ENCODE data around the gene STPG1.

Gene STPG1

DNA sequence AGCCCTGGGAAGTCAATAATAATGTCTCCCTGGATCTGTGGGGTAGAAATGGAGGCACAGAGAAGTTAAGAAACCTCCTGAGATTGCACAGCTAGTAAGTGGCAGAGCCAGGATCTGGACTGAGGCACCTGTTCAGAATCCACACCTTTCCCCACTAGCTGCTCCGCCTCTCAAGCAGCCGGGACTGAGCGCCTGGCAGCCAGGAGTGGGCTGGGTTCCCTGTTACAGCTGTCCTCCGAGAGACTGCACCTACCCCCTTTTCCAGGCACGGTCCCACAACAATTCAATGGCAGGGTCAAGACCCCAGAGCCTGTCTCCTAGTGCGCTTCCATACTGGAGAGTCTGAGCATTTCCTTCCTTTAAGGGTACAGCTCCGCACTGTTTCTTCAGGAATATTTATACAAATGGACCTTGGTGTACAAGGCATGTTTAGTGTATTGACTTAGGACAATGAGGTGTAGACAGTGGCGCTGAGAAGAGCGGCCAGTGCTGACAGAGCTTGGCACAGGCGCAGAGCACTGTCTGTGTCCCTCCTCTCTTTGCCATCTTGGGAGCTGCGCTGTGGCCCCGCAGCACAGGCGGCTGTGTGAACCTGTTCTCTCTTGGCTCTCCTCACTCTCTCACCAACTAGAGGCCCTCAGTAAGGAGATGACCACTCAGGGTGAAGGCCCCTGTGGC is 70.0 kb downstream of the STPG1 start:
- no peak for FAIRE-seq
- TF ChIP-seq POLR2A (IDR thresholded peaks at IDR 0.05; ENCODE audit: low read depth, low read length) = no peak
- DNase-seq (ENCODE audit: insufficient read length, low spot score) = no peak

DNA sequence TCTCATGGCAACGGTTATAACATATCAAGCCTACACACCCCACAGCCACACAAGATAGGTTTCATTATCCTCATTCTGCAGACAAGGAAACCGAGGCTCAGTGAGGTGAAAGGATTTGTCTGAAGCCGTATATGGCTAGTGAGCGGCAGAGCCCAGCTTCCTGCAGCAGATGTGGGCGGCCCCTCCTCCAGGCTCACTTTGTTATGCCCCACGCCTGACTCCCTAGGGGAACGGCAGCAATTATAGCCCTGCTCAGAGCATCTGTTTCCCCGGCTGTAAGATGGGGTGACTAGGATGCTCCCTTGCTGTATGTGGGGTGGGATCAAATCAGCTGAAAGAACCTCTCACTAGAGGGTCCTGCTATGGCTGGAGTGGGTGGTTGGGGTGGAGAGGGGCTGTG is 72.3 kb downstream of the STPG1 start:
- DNase-seq (ENCODE audit: insufficient read length, low spot score) = no peak
- no peak for FAIRE-seq
- no peak for TF ChIP-seq POLR2A (IDR thresholded peaks at IDR 0.05; ENCODE audit: low read depth, low read length)

GRCh38 chr1:24340770-24341169 is 72.8 kb downstream of the STPG1 start:
- FAIRE-seq (no peak), DNase-seq (ENCODE audit: insufficient read length, low spot score) (no peak)
- TF ChIP-seq POLR2A (IDR thresholded peaks at IDR 0.05; ENCODE audit: low read depth, low read length) = no peak

DNA sequence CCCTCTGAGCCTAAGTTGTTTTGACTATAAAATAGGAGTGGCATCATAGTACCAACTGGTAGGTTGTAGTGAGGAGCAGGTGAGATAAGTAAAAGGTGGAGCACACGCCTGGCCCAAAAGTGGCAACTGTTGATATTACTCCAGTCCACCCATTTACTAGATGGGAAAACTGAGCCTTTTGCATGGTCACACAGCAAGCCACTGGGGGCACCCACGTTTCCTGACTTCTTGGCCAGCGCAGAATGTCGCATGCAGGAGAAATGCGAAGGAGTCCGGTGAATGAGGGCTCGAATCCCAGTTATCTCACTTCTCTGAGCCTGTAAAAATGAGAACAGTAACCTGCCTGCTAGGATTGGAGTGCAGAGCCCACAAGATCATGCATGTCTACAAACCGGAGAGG is 73.6 kb downstream of the STPG1 start:
- FAIRE-seq = no peak
- TF ChIP-seq POLR2A (IDR thresholded peaks at IDR 0.05; ENCODE audit: low read depth, low read length) = no peak
- no peak for DNase-seq (ENCODE audit: insufficient read length, low spot score)

GRCh38 chr1:24338447-24338846 is 75.1 kb downstream of the STPG1 start:
- TF ChIP-seq POLR2A (IDR thresholded peaks at IDR 0.05; ENCODE audit: low read depth, low read length) = no peak
- DNase-seq (ENCODE audit: insufficient read length, low spot score) (no peak), FAIRE-seq (no peak)

DNA sequence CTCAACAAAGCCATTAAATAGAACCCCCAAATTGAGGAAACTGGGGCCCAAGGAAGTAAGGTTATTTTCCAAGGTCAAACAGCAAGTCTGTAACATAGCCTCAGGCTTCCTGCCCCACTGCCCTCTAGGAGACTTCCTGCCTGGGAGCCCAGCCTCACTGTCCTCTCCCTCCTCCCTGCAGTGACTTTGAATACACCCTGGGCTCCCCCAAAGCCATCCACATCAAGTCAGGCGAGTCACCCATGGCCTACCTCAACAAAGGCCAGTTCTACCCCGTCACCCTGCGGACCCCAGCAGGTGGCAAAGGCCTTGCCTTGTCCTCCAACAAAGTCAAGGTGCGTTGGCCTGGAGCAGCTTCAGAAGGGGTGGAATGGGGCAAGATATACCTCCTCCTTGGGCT is 76.1 kb downstream of the STPG1 start:
- FAIRE-seq (no peak), DNase-seq (ENCODE audit: insufficient read length, low spot score) (no peak)
- no peak for TF ChIP-seq POLR2A (IDR thresholded peaks at IDR 0.05; ENCODE audit: low read depth, low read length)

DNA sequence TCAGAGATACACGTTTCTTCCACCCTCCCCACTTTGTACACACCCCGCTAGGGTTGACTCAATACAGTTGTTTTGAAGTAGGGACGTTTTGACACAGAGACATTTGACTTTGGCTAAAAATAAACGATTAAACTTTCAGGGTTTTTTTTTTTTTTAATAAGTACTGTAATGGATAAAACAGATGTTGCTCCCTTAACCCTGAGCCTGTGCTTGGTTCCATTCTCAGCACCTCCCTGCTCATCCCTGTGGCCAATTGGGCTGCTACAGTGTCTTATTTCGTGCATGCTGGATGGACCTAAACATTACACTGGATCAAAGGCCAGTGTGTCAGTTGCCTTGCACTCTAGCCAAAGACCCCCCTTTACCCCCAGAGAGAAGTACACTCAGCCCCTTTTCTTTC is 77.5 kb downstream of the STPG1 start:
- DNase-seq (ENCODE audit: insufficient read length, low spot score) (no peak), FAIRE-seq (no peak)
- TF ChIP-seq POLR2A (IDR thresholded peaks at IDR 0.05; ENCODE audit: low read depth, low read length) = no peak

DNA sequence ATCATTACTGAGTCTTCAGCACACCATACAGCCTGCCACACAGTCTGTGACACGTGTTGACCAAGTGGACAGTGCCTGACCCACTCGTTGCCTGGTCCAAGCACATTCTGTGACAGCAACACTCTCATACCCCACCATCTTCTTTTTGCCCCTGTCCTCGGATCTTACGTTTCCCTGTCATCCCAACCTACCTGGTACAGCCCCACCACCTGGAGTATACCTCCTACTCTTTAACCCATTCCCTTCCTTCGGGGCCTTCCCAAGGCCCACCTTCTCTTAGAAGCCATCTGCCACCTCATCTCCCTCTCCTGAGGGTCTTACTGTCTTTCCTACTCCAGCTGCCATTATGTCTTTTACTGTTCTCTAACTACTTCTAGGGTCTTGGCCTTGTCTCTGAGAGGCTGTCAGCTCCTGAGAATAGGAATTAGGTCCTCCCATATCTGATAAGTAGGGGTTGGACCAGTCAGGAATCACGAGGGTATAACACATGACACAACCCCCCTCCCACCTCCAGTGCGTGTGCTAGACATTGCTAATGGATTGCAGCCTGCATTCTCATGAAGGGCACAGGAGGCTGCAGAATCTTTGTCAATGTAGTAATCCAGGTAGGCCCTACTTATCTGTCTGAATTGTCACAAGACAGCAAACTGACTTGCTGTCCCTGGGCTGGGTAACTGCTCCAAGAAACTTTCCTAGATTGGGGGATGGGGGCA is 81.5 kb downstream of the STPG1 start:
- TF ChIP-seq POLR2A (IDR thresholded peaks at IDR 0.05; ENCODE audit: low read depth, low read length) = no peak
- DNase-seq (ENCODE audit: insufficient read length, low spot score) (no peak), FAIRE-seq (no peak)

DNA sequence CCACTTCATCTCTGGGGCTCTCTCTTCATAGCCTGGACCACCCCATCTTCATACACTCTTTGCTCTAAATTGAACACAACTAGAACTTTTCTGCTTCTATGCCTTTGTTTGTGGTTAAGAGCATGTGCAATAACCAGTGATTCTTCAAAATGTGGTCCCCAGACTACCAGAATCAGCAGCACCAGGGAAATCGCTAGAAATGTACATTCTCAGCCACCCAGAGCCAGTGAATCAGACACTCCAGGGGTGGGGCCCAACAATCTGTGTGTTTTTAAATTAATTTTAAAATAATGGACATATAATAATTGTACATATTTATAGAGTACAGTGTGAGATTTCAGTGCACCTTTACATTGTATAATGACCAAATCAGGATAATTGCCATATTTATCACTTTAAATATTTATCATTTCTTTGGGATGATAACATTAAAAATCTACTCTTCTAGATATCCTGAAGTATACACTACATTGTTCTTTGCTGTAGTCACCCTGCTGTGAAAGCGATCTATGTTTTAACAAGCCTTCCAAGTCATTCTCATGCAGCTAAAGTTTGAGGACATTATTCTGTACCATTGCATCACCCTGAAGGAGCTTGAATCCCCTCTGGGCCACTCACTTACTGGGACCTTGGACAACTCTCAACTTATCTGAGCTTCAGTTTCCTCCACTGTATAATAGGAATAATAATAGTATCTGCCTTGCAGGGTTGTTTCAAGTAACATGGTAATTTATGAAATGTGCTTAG is 83.6 kb downstream of the STPG1 start:
- no peak for TF ChIP-seq POLR2A (IDR thresholded peaks at IDR 0.05; ENCODE audit: low read depth, low read length)
- FAIRE-seq (no peak), DNase-seq (ENCODE audit: insufficient read length, low spot score) (no peak)

DNA sequence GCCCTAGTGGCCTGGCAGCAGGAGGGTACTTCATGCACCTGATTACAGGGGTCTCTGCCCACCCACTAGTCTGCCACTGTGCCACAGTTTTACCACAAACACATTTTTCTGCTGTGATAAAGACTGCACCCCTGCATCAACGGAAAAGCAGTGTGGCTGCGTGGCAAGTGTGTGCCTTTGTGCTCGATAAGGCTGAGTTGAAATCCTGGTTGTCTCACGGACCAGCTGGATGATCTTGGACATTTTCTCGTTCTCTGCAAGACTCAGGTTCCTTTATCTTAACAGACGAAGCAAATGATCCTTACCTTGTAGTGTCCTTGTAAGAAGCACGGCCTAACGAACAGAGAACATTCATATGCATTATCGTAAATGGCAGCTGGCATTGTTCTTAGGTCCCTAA is 84.3 kb downstream of the STPG1 start:
- FAIRE-seq (no peak), DNase-seq (ENCODE audit: insufficient read length, low spot score) (no peak)
- TF ChIP-seq POLR2A (IDR thresholded peaks at IDR 0.05; ENCODE audit: low read depth, low read length) = no peak

GRCh38 chr1:24327891-24328290 is 85.7 kb downstream of the STPG1 start:
- FAIRE-seq (no peak), DNase-seq (ENCODE audit: insufficient read length, low spot score) (no peak)
- TF ChIP-seq POLR2A (IDR thresholded peaks at IDR 0.05; ENCODE audit: low read depth, low read length) = no peak

GRCh38 chr1:24327486-24327885 is 86.1 kb downstream of the STPG1 start:
- DNase-seq (ENCODE audit: insufficient read length, low spot score) (no peak), FAIRE-seq (no peak)
- no peak for TF ChIP-seq POLR2A (IDR thresholded peaks at IDR 0.05; ENCODE audit: low read depth, low read length)

GRCh38 chr1:24325587-24326449 is 87.8 kb downstream of the STPG1 start:
- TF ChIP-seq POLR2A (IDR thresholded peaks at IDR 0.05; ENCODE audit: low read depth, low read length) = no peak
- DNase-seq (ENCODE audit: insufficient read length, low spot score) = no peak
- no peak for FAIRE-seq

- no peak for FAIRE-seq
- DNase-seq (ENCODE audit: insufficient read length, low spot score) = no peak
- no peak for TF ChIP-seq POLR2A (IDR thresholded peaks at IDR 0.05; ENCODE audit: low read depth, low read length)
Observed at GRCh38 chr1:24324903-24325302, 88.7 kb downstream of the STPG1 start.
